ENCODE measurements around the gene KDM4B.

GRCh38 chr19:5196832-5197231 lies 227.9 kb downstream of the KDM4B start:
- TF ChIP-seq RAD21 (IDR thresholded peaks at IDR 0.05; ENCODE audit: low read length) (no peak), MAX (IDR thresholded peaks at IDR 0.05; ENCODE audit: low read depth) (no peak), EP300 (IDR thresholded peaks at IDR 0.05; ENCODE audit: borderline replicate concordance in 1 of 2, low read depth in 1 of 2, low read length in 1 of 2) (no peak), ZBTB33 (IDR thresholded peaks at IDR 0.05; ENCODE audit: borderline replicate concordance, low read depth) (no peak), SIN3A (IDR thresholded peaks at IDR 0.05; ENCODE audit: borderline replicate concordance, low read depth, low read length) (no peak), POLR2AphosphoS5 (IDR thresholded peaks at IDR 0.05; ENCODE audit: low read depth, low read length) (no peak), CTCF (IDR thresholded peaks at IDR 0.05) (no peak), GABPA (IDR thresholded peaks at IDR 0.05; ENCODE audit: low read depth) (no peak), TAF1 (IDR thresholded peaks at IDR 0.05; ENCODE audit: borderline replicate concordance, low read depth, low read length) (no peak)
